H1 (cell line): ENCODE results near the gene PDE6B. TPM values are rescaled to one million over a fixed set of nuclear protein-coding genes. Genes with fewer than 3 reads are reported as not detected.

ENCODE experiments used
- CTCF ChIA-PET: fragments of 300-600 bp; sonication (Branson Sonifier 250); formaldehyde crosslinking; loops from one replicate; lab custom pipeline; 2021; ENCODE audit not compliant: partially characterized antibody; lab: Charles Lee
- POLR2A ChIA-PET: fragments of 300-600 bp; sonication (Branson Sonifier 250); formaldehyde crosslinking; loops from one replicate; lab custom pipeline; 2021; ENCODE audit warnings: inconsistent platforms; ENCODE audit not compliant: partially characterized antibody; lab: Charles Lee
- DNase-seq, 2 experiments: peaks; one replicate each; pipeline versions ENCODE4 v3.0.0 to v3.0.0-alpha.2; 2010 to 2022; ENCODE audit warnings: low spot score in 2 of 2, low read depth in 1 of 2, mixed read lengths in 1 of 2
- FAIRE-seq: peaks from 2 replicates; lab custom pipeline; 2011; peaks lifted over from hg19 to GRCh38; lab: Jason Lieb, UNC
- H2AFZ ChIP-seq: 2 replicates; pipeline ENCODE4 v1.8.1; 2012; ENCODE audit warnings: low read length, inconsistent platforms
- H2AK5ac ChIP-seq: 2 replicates; pipeline ENCODE4 v1.6.1; 2013; ENCODE audit warnings: low read depth, low read length
- H2BK120ac ChIP-seq: replicated peaks from 2 replicates; pipeline ENCODE3; 2013; ENCODE audit warnings: low read depth, low read length, inconsistent platforms
- H2BK12ac ChIP-seq: 2 replicates; pipeline ENCODE4 v1.6.1; 2013; ENCODE audit warnings: low read depth, low read length
- H2BK15ac ChIP-seq: 2 replicates; pipeline ENCODE4 v1.6.1; 2013; ENCODE audit warnings: low read length
- H2BK20ac ChIP-seq: 2 replicates; pipeline ENCODE4 v1.6.1; 2013; ENCODE audit warnings: low read length
- H2BK5ac ChIP-seq: 2 replicates; pipeline ENCODE4 v1.6.1; 2013; ENCODE audit warnings: low read depth, low read length
- H3K14ac ChIP-seq: 2 replicates; pipeline ENCODE4 v1.6.1; 2013; ENCODE audit warnings: inconsistent platforms; ENCODE audit not compliant: insufficient read length
- H3K18ac ChIP-seq: 2 replicates; pipeline ENCODE4 v1.6.1; 2013; ENCODE audit warnings: low read length; ENCODE audit errors: extremely low read depth
- H3K23ac ChIP-seq: 2 replicates; pipeline ENCODE4 v1.6.1; 2013; ENCODE audit warnings: inconsistent platforms; ENCODE audit not compliant: insufficient read length
- H3K23me2 ChIP-seq: 2 replicates; pipeline ENCODE4 v1.6.1; 2013; ENCODE audit warnings: low read depth, low read length
- H3K27ac ChIP-seq: 2 replicates; pipeline ENCODE4 v1.6.1; 2011; ENCODE audit warnings: low read depth, low read length, inconsistent platforms
- H3K27me3 ChIP-seq, 4 experiments: replicated peaks in 1 of 4; 1 replicate in 1 of 4; 2 replicates in 3 of 4; pipeline versions ENCODE4 v1.6.1 to v1.8.1; 2011 to 2013; ENCODE audit warnings: low read length in 3 of 4, mild to moderate bottlenecking in 3 of 4, inconsistent platforms in 2 of 4, mixed read lengths in 2 of 4, moderate library complexity in 1 of 4; ENCODE audit not compliant: control insufficient read depth in 3 of 4, insufficient read depth in 3 of 4; ENCODE audit errors: extremely low read depth in 1 of 4
- H3K36me3 ChIP-seq, 4 experiments: 2 replicates each; pipeline versions ENCODE4 v1.6.1 to v1.8.1; 2011 to 2013; ENCODE audit warnings: mild to moderate bottlenecking in 4 of 4, low read length in 3 of 4, moderate library complexity in 2 of 4, control low read depth in 1 of 4, inconsistent platforms in 1 of 4; ENCODE audit not compliant: insufficient read depth in 4 of 4, control insufficient read depth in 2 of 4
- H3K4ac ChIP-seq: replicated peaks from 2 replicates; pipeline ENCODE3; 2013; ENCODE audit warnings: low read length, low read depth, mixed read lengths, inconsistent platforms; ENCODE audit not compliant: insufficient read length
- H3K4me1 ChIP-seq, 4 experiments: replicated peaks in 1 of 4; 1 replicate in 1 of 4; 2 replicates in 3 of 4; pipeline versions ENCODE4 v1.6.1 to v1.8.1; 2011 to 2013; ENCODE audit warnings: low read length in 3 of 4, inconsistent platforms in 2 of 4, mixed read lengths in 1 of 4; ENCODE audit not compliant: insufficient read depth in 4 of 4, control insufficient read depth in 3 of 4
- H3K4me2 ChIP-seq, 2 experiments: 2 replicates each; pipeline versions ENCODE4 v1.6.1 to v1.8.1; 2011 to 2013; ENCODE audit warnings: low read depth in 2 of 2, low read length in 2 of 2, control low read depth in 1 of 2, inconsistent platforms in 1 of 2, mild to moderate bottlenecking in 1 of 2; ENCODE audit not compliant: insufficient read depth in 1 of 2
- H3K4me3 ChIP-seq, 4 experiments: fragments of 200-600, 300-600 bp in 1 of 4; sonication (generic), shearing (Covaris generic), sonication (Bioruptor Twin) in 1 of 4; 2 replicates each; pipeline versions ENCODE4 v1.5.1 to v1.8.1; 2011 to 2016; ENCODE audit warnings: low read length in 4 of 4, low read depth in 3 of 4, control low read depth in 2 of 4, inconsistent platforms in 2 of 4, mild to moderate bottlenecking in 2 of 4, mixed read lengths in 1 of 4, moderate library complexity in 1 of 4; ENCODE audit not compliant: insufficient read depth in 2 of 4; ENCODE audit errors: extremely low read depth in 1 of 4
- H3K56ac ChIP-seq: replicated peaks from 2 replicates; pipeline ENCODE3; 2013; ENCODE audit warnings: low read depth, mild to moderate bottlenecking, mixed read lengths, low read length, inconsistent platforms; ENCODE audit not compliant: insufficient read length
- H3K79me1 ChIP-seq: 2 replicates; pipeline ENCODE4 v1.6.1; 2013; ENCODE audit warnings: low read depth, low read length, control low read depth
- H3K79me2 ChIP-seq, 2 experiments: 2 replicates each; pipeline versions ENCODE4 v1.6.1 to v1.8.1; 2012 to 2013; ENCODE audit warnings: low read length in 2 of 2, mild to moderate bottlenecking in 2 of 2, inconsistent platforms in 1 of 2; ENCODE audit not compliant: insufficient read depth in 2 of 2, control insufficient read depth in 1 of 2
- H3K9ac ChIP-seq, 4 experiments: replicated peaks in 1 of 4; 1 replicate in 1 of 4; 2 replicates in 3 of 4; pipeline versions ENCODE4 v1.6.1 to v1.8.1; 2011 to 2013; ENCODE audit warnings: low read depth in 3 of 4, low read length in 3 of 4, control low read depth in 2 of 4, mild to moderate bottlenecking in 2 of 4, moderate library complexity in 2 of 4, inconsistent platforms in 1 of 4; ENCODE audit errors: extremely low read depth in 1 of 4
- H3K9me3 ChIP-seq, 2 experiments: 2 replicates each; pipeline versions ENCODE4 v1.6.1 to v1.8.1; 2012 to 2013; ENCODE audit warnings: mild to moderate bottlenecking in 2 of 2, moderate library complexity in 2 of 2, control low read depth in 1 of 2, inconsistent platforms in 1 of 2, low read depth in 1 of 2, low read length in 1 of 2, mixed read lengths in 1 of 2; ENCODE audit not compliant: insufficient read depth in 2 of 2
- H4K20me1 ChIP-seq, 2 experiments: replicated peaks in 1 of 2; 2 replicates each; pipeline versions ENCODE3 to v1.8.1; 2011 to 2013; ENCODE audit warnings: inconsistent platforms in 2 of 2, low read length in 2 of 2, mild to moderate bottlenecking in 1 of 2; ENCODE audit not compliant: insufficient read depth in 2 of 2, control insufficient read depth in 1 of 2
- H4K5ac ChIP-seq: 2 replicates; pipeline ENCODE4 v1.6.1; 2013; ENCODE audit warnings: low read length, low read depth, mixed read lengths, inconsistent platforms; ENCODE audit not compliant: insufficient read length
- H4K8ac ChIP-seq: 2 replicates; pipeline ENCODE4 v1.8.0; 2013; ENCODE audit warnings: mild to moderate bottlenecking, moderate library complexity, low read length, inconsistent platforms; ENCODE audit not compliant: insufficient read depth; ENCODE audit errors: extremely low read depth
- H4K91ac ChIP-seq: replicated peaks from 2 replicates; pipeline ENCODE3; 2013; ENCODE audit warnings: low read length, mixed read lengths, inconsistent platforms; ENCODE audit not compliant: insufficient read length
- WGBS, 2 experiments: shearing (Covaris generic) in 1 of 2; methylation state at CpG; one replicate each; pipeline versions ENCODE4 v1.1.6 to v1.1.7; 2013 to 2015; ENCODE audit warnings: low lambda C conversion rate in 2 of 2, mixed read lengths in 2 of 2, inconsistent platforms in 1 of 2, low coverage in 1 of 2, missing lambda C conversion rate in 1 of 2; ENCODE audit not compliant: insufficient replicate concordance in 2 of 2, insufficient coverage in 1 of 2, insufficient read length in 1 of 2; ENCODE audit errors: extremely low coverage in 1 of 2, missing lambda C conversion rate in 1 of 2; 5-methylcytosine and 5-hydroxymethylcytosine counted together
- polyA plus RNA-seq, 7 experiments: library from polyadenylated mRNA; depleted of rRNA in 3 of 7; stranded (reverse) in 5 of 7; unstranded in 2 of 7; fragments of >200 nt in 5 of 7; fragments of 200-250 nt in 2 of 7; gene quantifications; 1 replicate in 5 of 7; 2 replicates in 1 of 7; 4 replicates in 1 of 7; pipeline versions ENCODE4 v1.2.1 to v1.2.3, GENCODE V29; 2011 to 2013; ENCODE audit warnings: missing spikeins in 2 of 7, mixed read lengths in 2 of 7
- total RNA-seq: library from RNA; stranded (reverse); fragmentation: NEBNext Ultra II Directional; extraction: Animal tissue kit (Norgen Biotek cat#: 25700); gene quantifications from 2 replicates; pipeline ENCODE4 v1.2.1, GENCODE V29; 2021

Gene PDE6B
- total and polyA plus RNA-seq, 2 of the 8 experiments (the other 6 are each of a cell fraction or from before 2014, with no cell fraction given) = 4.1 to 8.4 TPM

GRCh38 chr4:660401-660800, 35.0 kb downstream of the PDE6B start:
- no peak overlapping the region for H3K4ac ChIP-seq
- no peak overlapping the region for H4K5ac ChIP-seq
- H3K9ac ChIP-seq = no peak overlapping the region
- 95% methylated on average over 10 of the region's 10 CpGs; no CpG with 5 or more reads in 1 of the 2 experiments for WGBS, 2 experiments
- H2BK120ac ChIP-seq = no peak overlapping the region
- H4K20me1 ChIP-seq = peaks cover 0 to 22% of the 10 kb centered on the region in 2 experiments
- H3K18ac ChIP-seq = no peak overlapping the region
- POLR2A ChIA-PET = interaction anchor here (0.6 to 0.7 kb wide), 2 partner anchors 14 to 329 kb away, joined by 3 to 5 read pairs; partner anchors contain the start of genes ATP5ME and MYL5
- H3K79me2 ChIP-seq = no peaks in the 10 kb centered on the region
- peaks cover 7% of the 10 kb centered on the region; the same call in 1 of the 2 replicates for H3K23me2 ChIP-seq
- H2BK20ac ChIP-seq = no peak overlapping the region
- no peaks in the 10 kb centered on the region; a peak in 1 of 8 replicates for H3K36me3 ChIP-seq
- FAIRE-seq (no peak), DNase-seq (no peak)
- H2BK15ac ChIP-seq = no peak overlapping the region
- no peaks in the 10 kb centered on the region for H3K27me3 ChIP-seq
- H3K4me2 ChIP-seq = no peak overlapping the region
- H3K14ac ChIP-seq = no peak overlapping the region
- no peak overlapping the region for H2AK5ac ChIP-seq
- CTCF ChIA-PET = no interaction called here
- no peak overlapping the region for H3K56ac ChIP-seq
- no peaks in the 10 kb centered on the region for H3K79me1 ChIP-seq
- no peak overlapping the region for H3K4me3 ChIP-seq
- no peaks in the 10 kb centered on the region for H3K9me3 ChIP-seq
- no peak overlapping the region for H2AFZ ChIP-seq
- H3K23ac ChIP-seq = no peak overlapping the region
- H3K27ac ChIP-seq = no peak overlapping the region
- H4K91ac ChIP-seq = no peak overlapping the region
- H2BK5ac ChIP-seq = no peak overlapping the region
- no peak overlapping the region for H2BK12ac ChIP-seq
- no peak overlapping the region; the same call in 1 of the 2 replicates for H4K8ac ChIP-seq
- no peaks in the 10 kb centered on the region for H3K4me1 ChIP-seq
